Naive thymus-derived CD4-positive, alpha-beta T cell (primary cell): ENCODE data around the gene CACHD1. TPM values are rescaled to one million over a fixed set of nuclear protein-coding genes. Genes with fewer than 3 reads are reported as not detected.

Experiments
- ATAC-seq: fragments of 150-1000 bp; cut with Tn5 transposase; 2 replicates; pipeline ENCODE4 v1.10.0; 2021; ENCODE audit warnings: mild to moderate bottlenecking, moderate library complexity
- CTCF ChIA-PET: fragments of 350-600 bp; sonication (Branson Sonifier 250); formaldehyde crosslinking; loops from one replicate; lab custom pipeline; 2021; ENCODE audit warnings: antibody characterized with exemption; lab: Charles Lee
- POLR2A ChIA-PET: fragments of 350-600 bp; sonication (Branson Sonifier 250); formaldehyde crosslinking; loops from one replicate; lab custom pipeline; 2021; ENCODE audit warnings: antibody characterized with exemption, inconsistent platforms; lab: Charles Lee
- DNase-seq, 9 donors: peaks; one replicate each; pipeline versions ENCODE4 v3.0.0 to v3.0.0-alpha.2; 2020 to 2022; ENCODE audit warnings: mixed read lengths in 1 of 9
- H3K27ac ChIP-seq: one replicate; pipeline ENCODE4 v1.7.0; 2013; ENCODE audit warnings: mild to moderate bottlenecking, low read depth, low read length, moderate library complexity
- H3K27me3 ChIP-seq, 2 donors: one replicate each; pipeline ENCODE4 v1.7.0; 2013; ENCODE audit warnings: low read length in 2 of 2, mild to moderate bottlenecking in 2 of 2, moderate library complexity in 2 of 2; ENCODE audit not compliant: control insufficient read depth in 2 of 2, insufficient read depth in 2 of 2
- H3K36me3 ChIP-seq, 3 experiments: 1 replicate in 2 of 3; 2 replicates in 1 of 3; pipeline ENCODE4 v1.7.0; 2013; ENCODE audit warnings: low read length in 3 of 3, mild to moderate bottlenecking in 3 of 3, moderate library complexity in 1 of 3; ENCODE audit not compliant: insufficient read depth in 3 of 3, control insufficient read depth in 2 of 3
- H3K4me1 ChIP-seq, 2 donors: one replicate each; pipeline ENCODE4 v1.7.0; 2013; ENCODE audit warnings: low read length in 2 of 2, mild to moderate bottlenecking in 2 of 2, moderate library complexity in 1 of 2; ENCODE audit not compliant: control insufficient read depth in 2 of 2, insufficient read depth in 2 of 2
- H3K4me3 ChIP-seq: 2 replicates; pipeline ENCODE4 v1.7.0; 2013; ENCODE audit warnings: mild to moderate bottlenecking, low read length
- H3K9me3 ChIP-seq, 3 experiments: 1 replicate in 2 of 3; 2 replicates in 1 of 3; pipeline ENCODE4 v1.7.0; 2013; ENCODE audit warnings: low read length in 3 of 3; ENCODE audit not compliant: control insufficient read depth in 2 of 3
- H3K27ac Mint-ChIP-seq, 9 donors: one replicate each; pipeline ENCODE4 v1.8.0; 2020 to 2022; ENCODE audit warnings: mixed read lengths in 9 of 9, mild to moderate bottlenecking in 8 of 9, moderate library complexity in 5 of 9, inconsistent platforms in 2 of 9
- H3K27me3 Mint-ChIP-seq, 5 donors: one replicate each; pipeline ENCODE4 v1.8.0; 2021 to 2022; ENCODE audit warnings: mixed read lengths in 5 of 5, mild to moderate bottlenecking in 1 of 5
- H3K36me3 Mint-ChIP-seq, 5 donors: one replicate each; pipeline ENCODE4 v1.8.0; 2020 to 2022; ENCODE audit warnings: mixed read lengths in 5 of 5, mild to moderate bottlenecking in 3 of 5, inconsistent platforms in 1 of 5
- H3K4me1 Mint-ChIP-seq, 7 donors: one replicate each; pipeline ENCODE4 v1.8.0; 2020 to 2022; ENCODE audit warnings: mixed read lengths in 7 of 7, mild to moderate bottlenecking in 3 of 7, inconsistent platforms in 1 of 7
- H3K4me3 Mint-ChIP-seq, 10 donors: one replicate each; pipeline ENCODE4 v1.8.0; 2020 to 2022; ENCODE audit warnings: mild to moderate bottlenecking in 10 of 10, mixed read lengths in 10 of 10, moderate library complexity in 6 of 10, inconsistent platforms in 2 of 10
- H3K9me3 Mint-ChIP-seq, 11 donors: one replicate each; pipeline ENCODE4 v1.8.0; 2020 to 2022; ENCODE audit warnings: mixed read lengths in 11 of 11, mild to moderate bottlenecking in 4 of 11, inconsistent platforms in 1 of 11, moderate library complexity in 1 of 11
- intact Hi-C, 2 donors: fragments of 100-400 bp; cut with micrococcal nuclease; formaldehyde crosslinking; loops; one replicate each; pipeline ENCODE4 v1.15.1; 2023
- polyA plus RNA-seq, 2 donors: library from polyadenylated mRNA; unstranded; fragments of 300-500 nt; fragmentation: Illumina TruSeq; gene quantifications; one replicate each; pipeline ENCODE4 v1.2.3, GENCODE V29; 2021
- total RNA-seq, 6 experiments: library from RNA in 5 of 6; stranded (reverse) in 5 of 6; gene quantifications; 1 replicate in 5 of 6; 2 replicates in 1 of 6; pipeline ENCODE4 v1.2.3 and lab custom pipeline; 2021 to 2026

Gene CACHD1
- total and polyA plus RNA-seq, 7 experiments from 2014 or later = 0.15 to 9.0 (median 3.4) TPM

DNA sequence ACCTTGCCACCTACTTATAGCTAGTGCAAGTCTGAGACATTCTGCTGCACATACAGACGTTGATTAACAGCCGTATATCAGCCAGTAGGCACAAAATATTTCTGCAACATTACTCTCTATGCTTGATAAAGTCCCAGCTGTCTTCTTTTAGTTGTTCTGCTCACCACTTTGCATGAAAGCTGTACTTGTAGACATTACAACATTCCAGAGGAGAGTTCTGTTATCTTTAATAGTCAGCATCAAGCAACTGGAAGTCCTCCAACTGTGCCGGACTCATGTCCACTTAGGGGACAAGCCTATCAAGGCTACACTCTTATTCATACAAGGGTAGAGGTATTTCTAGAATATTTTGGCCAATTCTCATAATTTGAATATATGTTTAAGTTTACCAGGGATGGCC lies 50.0 kb downstream of the CACHD1 start:
- Mint-ChIP-seq H3K36me3 (no peaks in the 10 kb centered on the region), H3K9me3 (peaks cover 0 to 2% (median 0%) of the 10 kb centered on the region in 11 donors), H3K27ac (no peak overlapping the region), H3K4me1 (peaks cover 0 to 44% (median 9%) of the 10 kb centered on the region in 7 donors), H3K4me3 (no peak overlapping the region), H3K27me3 (peaks cover 0 to 12% (median 0%) of the 10 kb centered on the region in 5 donors)
- ATAC-seq = no peak
- Histone ChIP-seq H3K36me3 (no peaks in the 10 kb centered on the region), H3K27me3 (no peaks in the 10 kb centered on the region), H3K4me3 (no peak overlapping the region), H3K9me3 (no peaks in the 10 kb centered on the region), H3K27ac (no peak overlapping the region), H3K4me1 (no peaks in the 10 kb centered on the region)
- POLR2A ChIA-PET = no interaction called here
- DNase-seq = no peak
- CTCF ChIA-PET = no interaction called here
- intact Hi-C loops = loop anchor here in 1 of 2 donors (2.0 kb wide), 1 partner anchor 13 kb away; no protein-coding TSS in a partner anchor

DNA sequence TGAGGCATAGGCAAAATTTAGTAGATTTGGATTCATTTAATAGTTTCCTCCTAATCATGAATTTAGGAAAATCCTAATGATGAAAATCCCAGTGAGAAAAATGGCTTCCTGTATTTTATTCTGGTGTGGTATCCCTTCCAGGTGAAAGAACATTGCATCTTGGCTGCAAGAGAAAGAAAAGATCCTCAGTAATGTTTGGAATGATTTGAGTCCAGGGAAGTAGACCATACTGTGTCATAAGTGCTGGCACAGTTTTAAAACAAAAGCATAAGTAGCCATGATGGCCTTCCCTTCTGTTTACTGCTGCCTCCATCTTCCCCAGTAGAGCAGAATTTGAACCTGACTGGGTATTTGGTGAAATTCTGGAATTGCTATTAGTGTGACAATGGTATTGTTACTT lies 52.8 kb downstream of the CACHD1 start:
- Mint-ChIP-seq H3K4me1 (peaks cover 0 to 49% (median 29%) of the 10 kb centered on the region in 7 donors), H3K36me3 (no peaks in the 10 kb centered on the region), H3K9me3 (peaks cover 0 to 2% (median 0%) of the 10 kb centered on the region in 11 donors), H3K27ac (peak overlapping the region in 2 of 9 donors; percentile 2 to 55), H3K27me3 (peaks cover 0 to 12% (median 0%) of the 10 kb centered on the region in 5 donors), H3K4me3 (no peak overlapping the region)
- H3K36me3 ChIP-seq = no peaks in the 10 kb centered on the region
- no peak overlapping the region for H3K4me3 ChIP-seq
- H3K27me3 ChIP-seq = no peaks in the 10 kb centered on the region
- H3K4me1 ChIP-seq = peaks cover 0 to 6% of the 10 kb centered on the region in 2 donors
- POLR2A ChIA-PET = no interaction called here
- DNase-seq = no peak
- CTCF ChIA-PET = interaction anchor here (0.7 kb wide), 1 partner anchor 16 kb away, joined by 3 read pairs; no protein-coding TSS in a partner anchor
- no peak for ATAC-seq
- no peak overlapping the region for H3K27ac ChIP-seq
- intact Hi-C loops = no loop called here
- H3K9me3 ChIP-seq = no peaks in the 10 kb centered on the region

DNA sequence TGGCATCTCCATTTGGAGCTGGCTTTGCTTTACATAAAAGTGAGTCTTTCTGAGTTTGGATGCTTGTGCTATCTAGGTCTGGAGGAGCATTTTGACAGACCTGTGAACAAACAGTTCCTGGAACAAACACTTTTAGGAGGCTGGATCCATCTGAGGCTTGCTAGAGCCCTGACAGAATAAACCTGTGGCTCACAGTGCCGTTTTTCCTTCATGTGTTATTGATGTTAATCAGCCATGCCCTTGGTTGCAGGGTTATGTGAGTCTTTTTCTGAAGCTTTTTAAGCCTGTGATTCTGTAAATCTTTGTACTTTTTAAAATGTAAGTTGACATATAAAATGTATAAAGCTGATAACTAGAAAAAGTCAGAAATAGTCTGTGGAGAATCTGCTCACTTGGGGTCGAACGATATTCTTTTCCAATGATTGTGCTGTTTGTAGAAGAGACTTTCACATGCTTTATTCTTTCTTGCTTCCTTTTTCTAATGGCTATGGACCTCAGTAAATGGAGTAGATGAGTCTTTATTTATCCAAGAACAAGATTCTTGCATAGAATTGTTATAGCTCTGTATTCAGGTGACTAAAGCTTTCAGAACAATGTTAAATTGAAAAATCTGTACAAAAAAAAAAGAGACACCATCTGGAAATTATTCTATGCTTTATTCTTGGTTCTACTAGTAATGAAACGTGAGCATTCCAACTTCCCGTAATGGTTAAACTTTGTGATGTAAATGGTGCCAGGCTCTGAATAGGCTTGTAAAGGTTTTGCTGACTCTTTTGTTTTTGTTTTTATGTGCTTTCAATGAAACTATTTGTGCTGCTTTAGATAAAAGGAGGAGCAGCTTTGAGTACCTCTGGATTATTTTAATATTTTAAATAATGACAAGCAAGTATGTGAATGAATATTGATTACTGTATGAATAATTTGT lies 53.7 kb downstream of the CACHD1 start:
- Histone ChIP-seq H3K27ac (no peak overlapping the region), H3K4me1 (peaks cover 0 to 6% of the 10 kb centered on the region in 2 donors), H3K36me3 (no peaks in the 10 kb centered on the region), H3K27me3 (no peaks in the 10 kb centered on the region), H3K4me3 (no peak overlapping the region), H3K9me3 (no peaks in the 10 kb centered on the region)
- POLR2A ChIA-PET = interaction anchor here (0.6 kb wide), 1 partner anchor 11 kb away, joined by 4 read pairs; no protein-coding TSS in a partner anchor
- Mint-ChIP-seq H3K9me3 (peaks cover 0 to 2% (median 0%) of the 10 kb centered on the region in 11 donors), H3K27me3 (peaks cover 0 to 8% (median 0%) of the 10 kb centered on the region in 5 donors), H3K4me3 (no peak overlapping the region), H3K27ac (peak overlapping the region in 1 of 9 donors; percentile 55), H3K36me3 (no peaks in the 10 kb centered on the region), H3K4me1 (peaks cover 0 to 53% (median 31%) of the 10 kb centered on the region in 7 donors)
- CTCF ChIA-PET = no interaction called here
- ATAC-seq (no peak), DNase-seq (no peak)
- intact Hi-C loops = loop anchor here in 1 of 2 donors (1.0 kb wide), 1 partner anchor 9 kb away; no protein-coding TSS in a partner anchor

DNA sequence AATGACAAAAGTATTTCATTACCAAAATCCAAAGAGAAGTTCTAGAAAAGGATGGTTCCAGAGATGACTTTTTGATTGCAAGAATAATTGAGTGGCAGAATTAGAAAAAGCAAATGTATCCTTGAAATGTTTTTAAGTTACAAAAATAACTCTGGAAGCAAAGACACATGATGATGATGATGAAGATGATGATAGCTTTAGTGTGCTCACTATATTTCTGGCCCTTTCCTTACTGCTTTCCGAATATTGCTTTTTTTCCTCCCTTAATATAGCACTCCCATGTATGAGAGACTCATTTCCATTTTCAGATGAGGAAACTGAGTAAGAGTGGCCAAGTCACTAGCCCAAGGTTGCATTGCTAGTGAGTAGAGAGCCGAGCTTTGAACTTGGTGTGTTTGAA lies 54.7 kb downstream of the CACHD1 start:
- H3K27me3 ChIP-seq = no peaks in the 10 kb centered on the region
- Mint-ChIP-seq H3K27ac (no peak overlapping the region), H3K4me1 (peaks cover 0 to 59% (median 38%) of the 10 kb centered on the region in 7 donors), H3K36me3 (no peaks in the 10 kb centered on the region), H3K9me3 (peaks cover 0 to 2% (median 0%) of the 10 kb centered on the region in 11 donors), H3K27me3 (peaks cover 0 to 7% (median 0%) of the 10 kb centered on the region in 5 donors), H3K4me3 (no peak overlapping the region)
- H3K4me3 ChIP-seq = no peak overlapping the region
- H3K9me3 ChIP-seq = no peaks in the 10 kb centered on the region
- H3K36me3 ChIP-seq = no peaks in the 10 kb centered on the region
- CTCF ChIA-PET = no interaction called here
- peaks cover 0 to 6% of the 10 kb centered on the region in 2 donors for H3K4me1 ChIP-seq
- intact Hi-C loops = loop anchor here in 1 of 2 donors (1.0 kb wide), 1 partner anchor 10 kb away; no protein-coding TSS in a partner anchor
- DNase-seq = no peak
- POLR2A ChIA-PET = no interaction called here
- H3K27ac ChIP-seq = no peak overlapping the region
- ATAC-seq = no peak

DNA sequence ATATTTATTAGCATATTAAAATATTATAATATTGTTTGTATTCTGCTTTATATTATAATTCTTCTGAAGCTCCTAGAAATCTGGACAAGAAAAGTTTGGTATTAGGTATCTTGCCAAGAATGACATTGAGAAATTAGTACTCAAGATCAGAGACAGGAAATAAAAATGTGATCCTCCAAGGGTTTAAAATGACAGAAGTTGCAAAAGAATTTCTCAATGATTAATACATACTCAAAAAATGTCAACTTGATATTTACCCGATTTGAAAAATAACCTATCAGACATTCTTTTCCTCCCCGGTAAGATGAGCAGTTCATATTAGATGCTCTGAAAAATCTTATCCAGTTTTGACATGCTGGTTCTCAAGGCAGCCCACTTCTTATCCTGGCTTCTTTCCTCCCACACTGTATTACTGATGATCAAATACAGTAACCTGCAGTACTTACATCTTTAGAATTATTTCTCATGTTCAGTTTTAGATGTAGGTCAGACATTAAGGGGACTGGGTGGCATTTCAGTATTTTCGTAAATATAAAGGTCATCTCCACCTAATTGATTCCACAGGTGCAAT lies 55.3 kb downstream of the CACHD1 start:
- no peak for ATAC-seq

DNA sequence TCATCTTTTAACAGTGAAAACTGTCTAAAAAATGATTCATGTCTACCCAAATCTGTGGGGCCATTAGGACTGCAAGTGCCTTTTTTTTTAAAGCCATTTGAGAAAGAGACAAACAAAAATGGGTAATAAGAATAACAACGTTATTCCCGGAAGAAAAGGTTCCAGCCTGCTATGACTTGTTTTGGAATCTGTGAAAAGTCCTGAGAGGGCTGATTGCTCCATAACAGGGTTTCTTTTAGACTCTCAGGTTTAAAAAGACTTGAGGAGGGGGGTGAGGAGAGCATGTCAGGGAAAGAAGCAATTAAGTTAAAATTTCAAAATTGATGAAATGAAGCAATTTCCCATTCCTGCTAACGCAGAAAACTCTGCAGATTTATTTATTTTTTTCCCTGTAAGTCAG lies 56.4 kb downstream of the CACHD1 start:
- CTCF ChIA-PET = interaction anchor here (0.6 to 1.1 kb wide), 2 partner anchors 12 to 15 kb away, joined by 3 read pairs; no protein-coding TSS in a partner anchor
- Histone ChIP-seq H3K9me3 (no peaks in the 10 kb centered on the region), H3K27me3 (no peaks in the 10 kb centered on the region), H3K36me3 (no peaks in the 10 kb centered on the region), H3K4me1 (peaks cover 0 to 6% of the 10 kb centered on the region in 2 donors), H3K4me3 (no peak overlapping the region), H3K27ac (no peak overlapping the region)
- Mint-ChIP-seq H3K4me1 (peaks cover 0 to 72% (median 42%) of the 10 kb centered on the region in 7 donors), H3K27ac (peak overlapping the region in 1 of 9 donors; percentile 2), H3K9me3 (peaks cover 0 to 2% (median 0%) of the 10 kb centered on the region in 11 donors), H3K4me3 (no peak overlapping the region), H3K27me3 (peaks cover 0 to 7% (median 0%) of the 10 kb centered on the region in 5 donors), H3K36me3 (no peaks in the 10 kb centered on the region)
- ATAC-seq = no peak
- POLR2A ChIA-PET = no interaction called here
- intact Hi-C loops = no loop called here
- DNase-seq = no peak

More for the DNA sequence above, 55.3 kb downstream of the CACHD1 start:
- POLR2A ChIA-PET = no interaction called here
- Histone ChIP-seq H3K27me3 (no peaks in the 10 kb centered on the region), H3K9me3 (no peaks in the 10 kb centered on the region), H3K4me1 (peaks cover 0 to 6% of the 10 kb centered on the region in 2 donors), H3K4me3 (no peak overlapping the region), H3K36me3 (no peaks in the 10 kb centered on the region), H3K27ac (no peak overlapping the region)
- H3K9me3 Mint-ChIP-seq = peaks cover 0 to 2% (median 0%) of the 10 kb centered on the region in 11 donors
- H3K4me3 Mint-ChIP-seq = no peak overlapping the region
- H3K27ac Mint-ChIP-seq = peak overlapping the region in 2 of 9 donors; percentile 11 to 23
- DNase-seq = no peak
- CTCF ChIA-PET = no interaction called here
- peaks cover 0 to 7% (median 0%) of the 10 kb centered on the region in 5 donors for H3K27me3 Mint-ChIP-seq
- H3K36me3 Mint-ChIP-seq = no peaks in the 10 kb centered on the region
- intact Hi-C loops = no loop called here
- peaks cover 0 to 64% (median 38%) of the 10 kb centered on the region in 7 donors for H3K4me1 Mint-ChIP-seq
